ENCODE results near the gene LCN1.

GRCh38 chr9:135551031-135551430 lies 29.8 kb downstream of the LCN1 start:
- TF ChIP-seq REST (IDR thresholded peaks at IDR 0.05; ENCODE audit: borderline replicate concordance) (no peak), CTCF (IDR thresholded peaks at IDR 0.05; ENCODE audit: poor library complexity, severe bottlenecking) (no peak), EZH2 (IDR thresholded peaks at IDR 0.05; ENCODE audit: borderline replicate concordance, insufficient read depth, low read length, poor library complexity, severe bottlenecking) (no peak), EP300 (conservative IDR thresholded peaks at IDR 0.05; ENCODE audit: poor library complexity, severe bottlenecking) (no peak), TAF1 (IDR thresholded peaks at IDR 0.05; ENCODE audit: low read depth) (no peak), POLR2AphosphoS5 (IDR thresholded peaks at IDR 0.05) (no peak), RAD21 (conservative IDR thresholded peaks at IDR 0.05) (no peak), SMC3 (conservative IDR thresholded peaks at IDR 0.05; ENCODE audit: poor library complexity) (no peak)

Measured in neural cell (in vitro differentiated cells).